GM23248 (cell line): Measurements from ENCODE around the gene BHLHE40.

Experiments used
- EZH2 ChIP-seq: fragments of 200-600 bp; sonication (generic); IDR thresholded peaks from 2 replicates; pipeline ENCODE4 v1.6.1; 2018; ENCODE audit warnings: antibody characterized with exemption, mild to moderate bottlenecking; ENCODE audit not compliant: insufficient read depth, poor library complexity, severe bottlenecking
- EZH2phosphoT487 ChIP-seq: fragments of 200-600 bp; sonication (generic); IDR thresholded peaks from 2 replicates; pipeline ENCODE4 v1.6.1; 2018; ENCODE audit warnings: antibody characterized with exemption, moderate library complexity, mild to moderate bottlenecking, low read depth; ENCODE audit not compliant: insufficient read depth

DNA sequence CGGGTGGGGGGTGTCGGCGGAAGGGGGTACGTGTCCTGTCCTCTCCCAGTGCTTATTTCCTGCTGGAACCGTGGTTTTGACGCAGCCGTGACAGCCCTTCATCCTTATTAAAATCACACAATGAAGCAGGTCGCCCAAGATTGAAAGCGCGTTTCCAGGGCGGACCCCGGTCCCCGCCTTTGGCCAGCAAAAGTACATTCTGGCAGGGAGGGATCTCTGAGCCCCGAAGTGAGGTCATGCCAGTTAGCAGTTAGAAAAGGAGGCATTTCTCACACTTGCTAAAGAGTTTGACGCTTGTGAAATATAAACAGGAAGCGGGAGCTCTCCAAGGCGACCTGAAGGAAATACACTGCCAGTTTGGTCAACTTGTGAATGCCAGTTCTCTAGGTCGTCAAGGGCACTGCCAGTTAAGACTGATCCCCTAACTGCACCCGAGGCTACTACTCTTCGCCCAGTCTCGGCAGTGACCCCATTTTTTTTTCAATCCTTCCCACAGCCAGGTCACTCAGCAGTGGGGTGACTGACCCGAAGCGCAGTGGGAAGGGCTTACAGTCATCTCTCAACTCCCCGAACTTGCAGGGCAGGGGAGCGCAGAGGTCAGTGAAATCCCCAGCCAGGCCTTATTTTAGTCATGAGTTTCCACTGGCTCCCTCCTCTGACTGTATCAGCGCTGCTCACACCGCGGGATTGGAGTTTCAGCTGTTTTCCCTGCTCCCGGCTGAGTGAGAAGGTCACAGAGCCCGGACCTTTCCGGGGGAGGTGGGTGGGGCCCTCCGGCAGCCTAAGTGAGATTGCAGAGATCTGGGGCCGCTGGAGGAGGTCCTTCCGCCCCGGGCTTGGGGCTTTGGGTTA is 2.0 kb upstream of the BHLHE40 start:
- TF ChIP-seq EZH2 = no peak
- TF ChIP-seq EZH2phosphoT487 = no peak
